Measurements from ENCODE around the gene IRF3. TPM values are rescaled to one million over a fixed set of nuclear protein-coding genes. Genes with fewer than 3 reads are reported as not detected.

The IRF3 gene
- total RNA-seq, 1 donor from 2014 or later, result 88.9 TPM

DNA sequence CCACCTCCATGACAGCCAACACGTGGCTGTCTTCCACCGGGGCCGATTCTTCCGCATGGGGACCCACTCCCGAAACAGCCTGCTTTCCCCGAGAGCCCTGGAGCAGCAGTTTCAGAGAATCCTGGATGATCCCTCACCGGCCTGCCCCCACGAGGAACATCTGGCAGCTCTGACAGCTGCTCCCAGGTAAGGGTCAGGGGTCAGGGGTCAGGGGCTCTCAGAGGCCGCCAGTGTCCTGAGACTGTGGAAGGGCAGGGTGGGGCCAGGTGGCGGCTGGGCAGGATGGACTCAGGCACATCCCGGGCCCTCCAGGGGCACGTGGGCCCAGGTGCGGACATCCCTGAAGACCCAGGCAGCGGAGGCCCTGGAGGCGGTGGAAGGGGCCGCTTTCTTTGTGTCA is 40.3 kb upstream of the IRF3 start:
- peaks cover 3% of the 10 kb centered on the region for H3K4me1 Mint-ChIP-seq (ENCODE audit: unreplicated experiment)
- peaks cover 15% of the 10 kb centered on the region for H3K36me3 Mint-ChIP-seq (ENCODE audit: unreplicated experiment)
- H3K9me3 Mint-ChIP-seq (ENCODE audit: unreplicated experiment), result no peaks in the 10 kb centered on the region
- no peak overlapping the region for H3K27ac Mint-ChIP-seq (ENCODE audit: unreplicated experiment)
- no peak for DNase-seq (ENCODE audit: extremely low spot score, unreplicated experiment)
- no peak overlapping the region for H3K4me3 Mint-ChIP-seq (ENCODE audit: unreplicated experiment)
- no peaks in the 10 kb centered on the region for H3K27me3 Mint-ChIP-seq (ENCODE audit: unreplicated experiment)
- TF ChIP-seq, protein P1, sequence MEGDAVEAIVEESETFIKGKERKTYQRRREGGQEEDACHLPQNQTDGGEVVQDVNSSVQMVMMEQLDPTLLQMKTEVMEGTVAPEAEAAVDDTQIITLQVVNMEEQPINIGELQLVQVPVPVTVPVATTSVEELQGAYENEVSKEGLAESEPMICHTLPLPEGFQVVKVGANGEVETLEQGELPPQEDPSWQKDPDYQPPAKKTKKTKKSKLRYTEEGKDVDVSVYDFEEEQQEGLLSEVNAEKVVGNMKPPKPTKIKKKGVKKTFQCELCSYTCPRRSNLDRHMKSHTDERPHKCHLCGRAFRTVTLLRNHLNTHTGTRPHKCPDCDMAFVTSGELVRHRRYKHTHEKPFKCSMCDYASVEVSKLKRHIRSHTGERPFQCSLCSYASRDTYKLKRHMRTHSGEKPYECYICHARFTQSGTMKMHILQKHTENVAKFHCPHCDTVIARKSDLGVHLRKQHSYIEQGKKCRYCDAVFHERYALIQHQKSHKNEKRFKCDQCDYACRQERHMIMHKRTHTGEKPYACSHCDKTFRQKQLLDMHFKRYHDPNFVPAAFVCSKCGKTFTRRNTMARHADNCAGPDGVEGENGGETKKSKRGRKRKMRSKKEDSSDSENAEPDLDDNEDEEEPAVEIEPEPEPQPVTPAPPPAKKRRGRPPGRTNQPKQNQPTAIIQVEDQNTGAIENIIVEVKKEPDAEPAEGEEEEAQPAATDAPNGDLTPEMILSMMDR (IDR thresholded peaks at IDR 0.05), result no peak

DNA sequence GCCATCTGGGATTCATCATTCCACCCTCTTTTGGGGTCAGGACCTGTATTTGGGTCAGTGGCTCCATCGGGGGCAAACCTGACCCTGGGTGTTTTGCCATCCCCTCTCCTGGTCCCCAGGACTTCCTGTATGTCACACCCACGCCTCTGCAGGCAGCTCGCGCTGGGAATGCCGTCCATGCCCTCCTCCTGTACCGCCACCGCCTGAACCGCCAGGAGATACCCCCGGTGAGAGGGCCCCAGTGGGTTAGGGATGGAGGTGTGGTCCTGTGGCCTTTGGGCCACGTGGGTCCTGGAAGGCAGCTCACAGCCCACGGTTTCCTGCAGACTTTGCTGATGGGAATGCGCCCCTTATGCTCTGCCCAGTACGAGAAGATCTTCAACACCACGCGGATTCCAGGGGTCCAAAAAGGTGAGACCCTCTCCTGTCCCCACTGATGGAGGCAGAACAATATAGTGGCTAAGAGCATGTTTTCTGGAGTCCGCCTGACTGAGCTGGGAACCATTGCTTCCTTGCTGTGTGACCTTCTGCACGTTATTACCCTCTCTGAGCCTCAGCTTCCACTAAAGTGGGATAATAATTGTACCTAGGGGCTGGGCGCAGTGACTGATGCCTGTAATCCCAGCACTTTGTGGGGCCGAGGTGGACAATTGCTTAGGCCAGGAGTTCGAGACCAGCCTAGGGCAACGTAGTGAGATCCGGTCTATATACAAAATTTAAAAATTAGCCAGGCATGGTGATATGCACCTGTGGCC is 39.4 kb upstream of the IRF3 start:
- TF ChIP-seq, protein P1 (IDR thresholded peaks at IDR 0.05), result no peak
- H3K4me3 Mint-ChIP-seq (ENCODE audit: unreplicated experiment), result no peak overlapping the region
- H3K27ac Mint-ChIP-seq (ENCODE audit: unreplicated experiment), result no peak overlapping the region
- peaks cover 7% of the 10 kb centered on the region for H3K36me3 Mint-ChIP-seq (ENCODE audit: unreplicated experiment)
- no peak for DNase-seq (ENCODE audit: extremely low spot score, unreplicated experiment)
- H3K9me3 Mint-ChIP-seq (ENCODE audit: unreplicated experiment), result no peaks in the 10 kb centered on the region
- no peaks in the 10 kb centered on the region for H3K4me1 Mint-ChIP-seq (ENCODE audit: unreplicated experiment)
- H3K27me3 Mint-ChIP-seq (ENCODE audit: unreplicated experiment), result no peaks in the 10 kb centered on the region

DNA sequence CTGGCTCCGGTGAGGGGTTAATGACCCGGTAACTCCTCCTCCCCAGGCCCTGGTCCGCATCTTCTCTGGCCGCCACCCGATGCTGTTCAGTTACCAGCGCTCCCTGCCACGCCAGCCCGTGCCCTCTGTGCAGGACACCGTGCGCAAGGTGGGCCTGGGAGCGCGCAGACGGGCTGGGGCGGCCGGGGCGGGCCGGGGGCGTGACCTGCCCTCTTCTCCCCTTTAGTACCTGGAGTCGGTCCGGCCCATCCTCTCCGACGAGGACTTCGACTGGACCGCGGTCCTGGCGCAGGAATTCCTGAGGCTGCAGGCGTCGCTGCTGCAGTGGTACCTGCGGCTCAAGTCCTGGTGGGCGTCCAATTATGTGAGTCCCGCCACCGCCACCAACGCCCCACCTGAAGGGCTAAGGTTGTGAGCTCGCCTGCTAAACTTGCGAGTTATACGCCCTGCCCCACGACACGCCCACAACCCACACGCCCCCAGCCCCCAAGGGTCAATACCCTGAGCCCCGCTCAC is 35.7 kb upstream of the IRF3 start:
- peaks cover 7% of the 10 kb centered on the region for H3K36me3 Mint-ChIP-seq (ENCODE audit: unreplicated experiment)
- no peak overlapping the region for H3K27ac Mint-ChIP-seq (ENCODE audit: unreplicated experiment)
- TF ChIP-seq, protein P1 (IDR thresholded peaks at IDR 0.05), result no peak
- no peaks in the 10 kb centered on the region for H3K9me3 Mint-ChIP-seq (ENCODE audit: unreplicated experiment)
- H3K4me1 Mint-ChIP-seq (ENCODE audit: unreplicated experiment), result no peaks in the 10 kb centered on the region
- H3K4me3 Mint-ChIP-seq (ENCODE audit: unreplicated experiment), result no peak overlapping the region
- DNase-seq (ENCODE audit: extremely low spot score, unreplicated experiment), result no peak
- H3K27me3 Mint-ChIP-seq (ENCODE audit: unreplicated experiment), result no peaks in the 10 kb centered on the region

DNA sequence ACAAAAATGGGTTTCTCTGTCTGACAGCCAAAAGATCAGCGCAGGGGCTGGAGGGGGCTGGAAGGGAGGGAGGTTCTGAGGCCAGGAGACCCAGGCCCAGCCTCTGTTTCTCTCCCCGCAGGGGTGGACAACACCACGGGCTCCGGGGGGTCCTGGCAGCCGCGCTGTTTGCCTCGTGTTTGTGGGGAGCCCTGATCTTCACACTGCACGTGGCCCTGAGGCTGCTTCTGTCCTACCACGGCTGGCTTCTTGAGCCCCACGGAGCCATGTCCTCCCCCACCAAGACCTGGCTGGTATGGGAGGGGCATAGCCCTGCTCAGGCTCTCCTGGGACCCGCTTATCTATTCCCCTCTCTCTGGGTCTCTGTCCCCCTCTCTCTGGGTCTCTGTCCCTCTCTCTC is 34.9 kb upstream of the IRF3 start:
- Mint-ChIP-seq H3K27ac (ENCODE audit: unreplicated experiment) (no peak overlapping the region), H3K4me3 (ENCODE audit: unreplicated experiment) (no peak overlapping the region), H3K36me3 (ENCODE audit: unreplicated experiment) (peaks cover 7% of the 10 kb centered on the region), H3K27me3 (ENCODE audit: unreplicated experiment) (no peaks in the 10 kb centered on the region), H3K4me1 (ENCODE audit: unreplicated experiment) (no peaks in the 10 kb centered on the region), H3K9me3 (ENCODE audit: unreplicated experiment) (no peaks in the 10 kb centered on the region)
- DNase-seq (ENCODE audit: extremely low spot score, unreplicated experiment), result no peak
- TF ChIP-seq, protein P1 (IDR thresholded peaks at IDR 0.05), result no peak

GRCh38 chr19:49699364-49699763 is 33.7 kb upstream of the IRF3 start:
- no peak for DNase-seq (ENCODE audit: extremely low spot score, unreplicated experiment)
- H3K36me3 Mint-ChIP-seq (ENCODE audit: unreplicated experiment), result peaks cover 7% of the 10 kb centered on the region
- H3K4me3 Mint-ChIP-seq (ENCODE audit: unreplicated experiment), result no peak overlapping the region
- TF ChIP-seq, protein P1 (IDR thresholded peaks at IDR 0.05), result no peak
- H3K27me3 Mint-ChIP-seq (ENCODE audit: unreplicated experiment), result no peaks in the 10 kb centered on the region
- no peaks in the 10 kb centered on the region for H3K9me3 Mint-ChIP-seq (ENCODE audit: unreplicated experiment)
- H3K4me1 Mint-ChIP-seq (ENCODE audit: unreplicated experiment), result no peaks in the 10 kb centered on the region
- no peak overlapping the region for H3K27ac Mint-ChIP-seq (ENCODE audit: unreplicated experiment)

Measured in osteocyte (in vitro differentiated cells).